ENCODE measurements around the gene ARAF. TPM values are rescaled to one million over a fixed set of nuclear protein-coding genes. Genes with fewer than 3 reads are reported as not detected.

Gene ARAF
- total RNA-seq, 1 experiment from 2014 or later, result 35.4 TPM

- intact Hi-C loops (cut with micrococcal nuclease), result no loop called here
- CTCF ChIA-PET, result no interaction called here
- TF ChIP-seq YY1 (IDR thresholded peaks at IDR 0.05; ENCODE audit: extremely low read depth, insufficient replicate concordance, low read depth, low read length) (no peak), ZBTB33 (IDR thresholded peaks at IDR 0.05; ENCODE audit: extremely low read depth, insufficient replicate concordance, low read length) (no peak), EZH2phosphoT487 (IDR thresholded peaks at IDR 0.05; ENCODE audit: borderline replicate concordance) (no peak), JUND (IDR thresholded peaks at IDR 0.05) (no peak), CBX3 (IDR thresholded peaks at IDR 0.05; ENCODE audit: low read depth) (no peak), POLR2AphosphoS5 (IDR thresholded peaks at IDR 0.05; ENCODE audit: low read depth, low read length) (no peak), ELF1 (IDR thresholded peaks at IDR 0.05; ENCODE audit: borderline replicate concordance, low read depth) (no peak), POLR2A (IDR thresholded peaks at IDR 0.05; ENCODE audit: borderline replicate concordance, extremely low read depth, insufficient read depth, insufficient read length) (no peak), SRF (IDR thresholded peaks at IDR 0.05; ENCODE audit: low read depth) (no peak)
- TF ChIP-seq, protein P1, sequence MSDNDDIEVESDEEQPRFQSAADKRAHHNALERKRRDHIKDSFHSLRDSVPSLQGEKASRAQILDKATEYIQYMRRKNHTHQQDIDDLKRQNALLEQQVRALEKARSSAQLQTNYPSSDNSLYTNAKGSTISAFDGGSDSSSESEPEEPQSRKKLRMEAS (IDR thresholded peaks at IDR 0.05), result no peak
- TF ChIP-seq, protein P2, sequence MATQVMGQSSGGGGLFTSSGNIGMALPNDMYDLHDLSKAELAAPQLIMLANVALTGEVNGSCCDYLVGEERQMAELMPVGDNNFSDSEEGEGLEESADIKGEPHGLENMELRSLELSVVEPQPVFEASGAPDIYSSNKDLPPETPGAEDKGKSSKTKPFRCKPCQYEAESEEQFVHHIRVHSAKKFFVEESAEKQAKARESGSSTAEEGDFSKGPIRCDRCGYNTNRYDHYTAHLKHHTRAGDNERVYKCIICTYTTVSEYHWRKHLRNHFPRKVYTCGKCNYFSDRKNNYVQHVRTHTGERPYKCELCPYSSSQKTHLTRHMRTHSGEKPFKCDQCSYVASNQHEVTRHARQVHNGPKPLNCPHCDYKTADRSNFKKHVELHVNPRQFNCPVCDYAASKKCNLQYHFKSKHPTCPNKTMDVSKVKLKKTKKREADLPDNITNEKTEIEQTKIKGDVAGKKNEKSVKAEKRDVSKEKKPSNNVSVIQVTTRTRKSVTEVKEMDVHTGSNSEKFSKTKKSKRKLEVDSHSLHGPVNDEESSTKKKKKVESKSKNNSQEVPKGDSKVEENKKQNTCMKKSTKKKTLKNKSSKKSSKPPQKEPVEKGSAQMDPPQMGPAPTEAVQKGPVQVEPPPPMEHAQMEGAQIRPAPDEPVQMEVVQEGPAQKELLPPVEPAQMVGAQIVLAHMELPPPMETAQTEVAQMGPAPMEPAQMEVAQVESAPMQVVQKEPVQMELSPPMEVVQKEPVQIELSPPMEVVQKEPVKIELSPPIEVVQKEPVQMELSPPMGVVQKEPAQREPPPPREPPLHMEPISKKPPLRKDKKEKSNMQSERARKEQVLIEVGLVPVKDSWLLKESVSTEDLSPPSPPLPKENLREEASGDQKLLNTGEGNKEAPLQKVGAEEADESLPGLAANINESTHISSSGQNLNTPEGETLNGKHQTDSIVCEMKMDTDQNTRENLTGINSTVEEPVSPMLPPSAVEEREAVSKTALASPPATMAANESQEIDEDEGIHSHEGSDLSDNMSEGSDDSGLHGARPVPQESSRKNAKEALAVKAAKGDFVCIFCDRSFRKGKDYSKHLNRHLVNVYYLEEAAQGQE (IDR thresholded peaks at IDR 0.05; ENCODE audit: low read depth), result no peak
Measured at GRCh38 chrX:47613082-47613481, 52.1 kb downstream of the ARAF start.

More at GRCh38 chrX:47613082-47613481, 52.1 kb downstream of the ARAF start:
- H2AFZ ChIP-seq (ENCODE audit: low read depth, low read length, poor library complexity, severe bottlenecking), result no peak overlapping the region
- H3K36me3 ChIP-seq (ENCODE audit: control insufficient read depth in 1 of 2, insufficient read depth in 2 of 2, low read length in 2 of 2), result no peaks in the 10 kb centered on the region
- no peaks in the 10 kb centered on the region for H3K9me2 ChIP-seq (ENCODE audit: insufficient read depth)
- no peak for DNase-seq (ENCODE audit: low read depth, low spot score)
- ATAC-seq, result no peak
- H3K4me1 ChIP-seq (ENCODE audit: control insufficient read depth in 1 of 2, insufficient read depth in 2 of 2, low read length in 2 of 2), result no peaks in the 10 kb centered on the region; a peak in 1 of 4 replicates
- H3K27me3 ChIP-seq (ENCODE audit: insufficient read depth, low read length), result no peaks in the 10 kb centered on the region
- BruUV-seq (replicated peaks), result no TSS peak
- RAD21 ChIA-PET (ENCODE audit: low non-redundant PET in 1 of 2, low total read pairs in 2 of 2, uncharacterized antibody in 2 of 2, unreplicated experiment in 2 of 2), result no interaction called here
- no peak overlapping the region for H3K9ac ChIP-seq (ENCODE audit: low read length)
- no peak overlapping the region for H3K4me3 ChIP-seq (replicated peaks in 1 of 2; ENCODE audit: low read depth in 1 of 2, low read length in 2 of 2)
- no peak overlapping the region for H3K27ac ChIP-seq (ENCODE audit: low read depth, low read length)
- no peak overlapping the region for H3K4me2 ChIP-seq (ENCODE audit: low read length)
- POLR2A ChIA-PET, result no interaction called here
- H4K20me1 ChIP-seq (ENCODE audit: insufficient read depth), result no peaks in the 10 kb centered on the region
- no peaks in the 10 kb centered on the region for H3K9me3 ChIP-seq (ENCODE audit: control insufficient read depth in 1 of 2, insufficient read depth in 1 of 2, low read depth in 1 of 2, low read length in 2 of 2)
- H3K79me2 ChIP-seq (ENCODE audit: insufficient read depth, low read length), result no peaks in the 10 kb centered on the region

All from HCT116 (cell line).